ENCODE results near the gene LYRM4.
"Not testable (repeated sequence)": the region's sequence is repeated elsewhere in the genome, so short reads cannot be mapped to it uniquely, and the experiment has no call there.

Gene LYRM4

DNA sequence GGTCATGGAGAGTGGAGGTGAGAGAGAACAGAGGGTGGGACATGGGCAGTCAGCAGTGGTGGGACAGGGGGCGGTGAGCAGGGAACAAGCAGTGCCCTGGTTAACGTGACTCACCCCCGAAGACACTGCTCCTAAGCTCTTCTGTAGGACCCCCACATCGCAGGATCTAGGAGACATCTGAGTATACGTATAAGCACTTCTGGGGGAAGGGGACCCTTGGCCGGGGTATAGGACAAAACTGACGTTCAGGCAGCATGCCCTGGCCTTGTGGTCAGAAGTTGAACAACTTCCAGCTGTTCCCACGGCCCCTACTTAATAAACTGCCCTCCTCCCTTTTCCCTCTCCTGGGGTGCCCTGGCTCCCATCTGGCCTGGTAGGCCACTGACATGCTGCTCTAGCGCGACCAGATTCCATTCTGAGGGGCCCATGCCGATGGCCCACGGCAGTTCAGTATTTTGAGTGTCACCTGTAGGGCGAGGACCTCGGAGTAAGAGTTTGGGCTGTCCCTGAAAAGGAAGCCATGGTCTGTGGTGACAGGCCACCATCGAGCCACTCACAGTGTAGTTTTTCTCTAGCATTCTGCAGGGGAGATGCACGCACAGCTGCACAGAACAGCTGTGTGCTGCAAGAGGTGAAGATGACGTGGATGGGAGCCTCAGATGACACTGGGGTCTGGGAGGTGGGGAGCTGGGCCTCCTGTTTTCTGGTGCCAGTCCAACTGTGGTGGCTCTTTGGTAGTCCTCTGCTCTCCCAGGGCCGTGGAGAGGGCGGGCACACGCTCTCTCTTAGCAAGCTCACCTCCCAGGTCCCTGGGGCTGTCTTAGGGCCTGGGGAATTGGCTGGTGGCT is 137.2 kb downstream of the LYRM4 start:
- no peak for DNase-seq (ENCODE audit: low read depth in 2 of 2, low spot score in 1 of 2)

DNA sequence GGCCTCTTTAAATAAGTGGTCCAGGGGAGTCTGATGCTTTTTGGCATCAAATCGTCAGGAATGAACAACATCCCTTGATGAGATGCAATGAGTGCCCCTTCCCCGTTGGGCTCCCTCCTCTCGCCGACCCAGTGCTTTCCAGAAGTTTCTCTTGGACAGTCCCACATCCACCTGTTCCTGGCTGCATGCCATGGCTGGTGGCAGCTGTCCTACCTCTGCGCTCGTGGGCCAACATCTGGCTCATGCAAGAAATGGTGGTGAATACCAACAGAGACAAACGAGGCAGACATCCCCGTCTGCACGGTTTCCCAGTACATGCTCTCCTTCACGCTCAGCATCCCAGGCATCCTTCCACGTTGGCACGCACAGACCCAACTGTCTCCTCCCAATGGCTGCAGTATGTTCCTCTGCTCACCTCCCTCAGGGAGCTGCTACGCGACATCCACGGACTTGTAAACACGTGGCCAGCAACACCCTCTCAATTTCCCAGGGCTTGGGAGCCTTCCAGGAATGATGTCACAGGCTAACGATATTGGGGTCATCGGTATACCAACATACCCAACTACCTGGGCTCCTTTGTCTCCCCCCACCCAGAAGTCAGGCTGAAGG is 138.1 kb downstream of the LYRM4 start:
- DNase-seq (ENCODE audit: low read depth in 2 of 2, low spot score in 1 of 2): no peak

DNA sequence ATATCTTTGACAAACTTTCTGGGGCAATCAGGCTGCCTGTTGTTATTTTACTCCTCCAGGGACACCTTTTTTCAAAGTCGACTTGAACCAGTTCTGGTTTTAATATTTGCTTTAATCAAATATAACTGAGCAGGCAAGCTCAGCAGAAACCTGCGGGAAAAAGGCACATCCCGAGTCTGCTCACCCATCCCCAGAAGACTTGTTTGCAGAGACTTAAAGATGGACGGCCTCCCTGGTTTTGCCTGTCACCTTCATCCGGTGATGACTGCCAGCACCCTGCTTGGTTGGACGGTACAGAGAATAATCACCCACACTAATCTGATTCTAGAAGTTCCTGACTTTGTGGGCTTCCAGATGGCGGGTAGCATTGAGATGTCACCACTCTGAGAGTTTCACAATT is 138.8 kb downstream of the LYRM4 start:
- DNase-seq (ENCODE audit: low read depth in 2 of 2, low spot score in 1 of 2): no peak

DNA sequence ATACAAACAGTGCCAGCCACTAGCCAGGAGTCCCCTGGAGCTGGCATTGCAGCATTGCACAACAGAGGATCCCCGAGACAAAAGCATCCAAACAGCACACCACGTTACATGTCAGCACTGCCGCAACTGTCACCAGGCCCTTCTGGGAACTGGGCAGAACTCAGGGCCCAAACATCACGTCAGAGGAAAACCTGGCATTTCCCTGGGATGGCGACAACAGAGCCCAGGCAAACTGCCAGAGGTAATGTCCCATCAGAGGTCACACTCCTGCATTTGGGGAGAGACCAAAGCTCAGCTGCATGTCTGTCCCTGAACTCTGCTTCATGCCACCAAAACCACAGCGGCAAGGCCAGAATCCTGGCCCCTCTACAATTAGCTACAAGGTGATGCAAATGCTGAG is 139.3 kb downstream of the LYRM4 start:
- DNase-seq (ENCODE audit: low read depth in 2 of 2, low spot score in 1 of 2): no peak

DNA sequence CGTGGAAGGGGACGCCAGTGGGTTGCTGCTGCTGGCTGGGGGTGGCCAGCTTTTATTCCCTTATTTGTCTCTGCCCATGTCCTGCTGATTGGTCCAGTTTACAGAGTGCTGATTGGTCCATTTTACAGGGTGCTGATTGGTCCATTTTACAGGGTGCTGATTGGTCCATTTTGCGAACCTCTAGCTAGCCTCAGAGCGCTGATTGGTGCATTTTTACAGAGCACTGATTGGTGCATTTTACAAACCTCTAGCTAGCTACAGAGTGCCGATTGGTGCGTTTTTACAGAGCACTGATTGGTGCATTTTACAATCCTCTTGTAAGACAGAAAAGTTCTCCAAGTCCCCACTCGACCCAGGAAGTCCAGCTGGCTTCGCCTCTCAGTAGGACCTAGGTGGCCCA is 140.2 kb downstream of the LYRM4 start:
- DNase-seq (ENCODE audit: low read depth in 2 of 2, low spot score in 1 of 2): not testable (repeated sequence)

DNA sequence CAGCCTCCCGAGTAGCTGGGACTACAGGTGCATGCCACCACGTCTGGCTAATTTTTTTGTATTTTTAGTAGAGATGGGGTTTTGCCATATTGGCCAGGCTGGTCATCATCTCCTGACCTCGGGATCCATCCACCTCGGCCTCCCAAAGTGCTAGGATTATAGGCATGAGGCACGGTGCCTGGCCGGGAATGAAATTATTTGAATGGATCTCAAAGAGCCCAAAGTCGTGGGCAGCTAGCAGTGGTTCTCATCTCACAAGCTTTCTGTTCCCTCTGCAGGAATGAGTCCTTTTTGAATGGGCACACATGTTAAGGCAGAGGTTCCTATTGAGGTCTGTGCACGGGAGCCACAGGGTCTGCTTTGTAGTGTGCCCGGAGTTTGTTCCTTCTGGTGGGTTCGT is 140.7 kb downstream of the LYRM4 start:
- DNase-seq (ENCODE audit: low read depth in 2 of 2, low spot score in 1 of 2): no peak

DNA sequence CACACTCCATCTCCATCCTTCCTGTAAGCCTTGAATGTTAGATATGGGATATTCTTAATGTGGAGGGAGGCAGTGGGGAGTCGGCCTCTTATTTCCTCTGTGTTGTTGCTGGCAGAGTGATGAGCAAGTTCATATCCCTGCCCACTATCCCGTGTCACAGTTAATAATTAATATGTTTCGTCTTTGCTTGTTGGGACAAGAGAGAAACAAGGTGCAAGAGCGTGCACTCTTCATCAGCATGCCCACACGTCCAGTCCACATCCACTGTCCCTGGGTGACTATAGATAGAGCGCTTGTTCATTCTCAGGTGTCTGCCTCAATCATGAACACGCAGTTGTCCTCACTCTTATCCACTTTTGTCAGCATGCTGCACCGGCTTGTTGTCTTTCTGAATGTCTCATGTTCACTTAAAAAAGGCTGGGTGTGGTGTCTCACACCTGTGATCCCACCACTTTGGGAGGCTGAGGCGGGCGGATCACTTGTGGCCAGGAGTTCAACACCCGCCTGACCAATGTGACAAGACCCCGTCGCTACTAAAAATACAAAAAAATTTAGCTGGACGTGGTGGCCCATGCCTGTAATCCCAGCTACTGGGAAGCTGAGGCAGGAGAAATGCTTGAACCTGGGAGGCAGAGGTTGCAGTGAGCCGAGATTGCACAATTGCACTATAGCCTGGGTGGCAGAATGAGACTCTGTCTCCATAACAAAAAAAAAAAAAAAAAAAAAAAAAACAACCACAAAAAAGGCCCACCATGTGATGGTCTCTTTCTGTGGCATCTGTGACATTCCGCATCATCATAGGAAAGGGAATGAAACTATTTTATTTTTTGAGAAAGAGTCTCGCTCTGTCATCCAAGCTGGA is 141.4 kb downstream of the LYRM4 start:
- no peak for DNase-seq (ENCODE audit: low read depth in 2 of 2, low spot score in 1 of 2)

DNA sequence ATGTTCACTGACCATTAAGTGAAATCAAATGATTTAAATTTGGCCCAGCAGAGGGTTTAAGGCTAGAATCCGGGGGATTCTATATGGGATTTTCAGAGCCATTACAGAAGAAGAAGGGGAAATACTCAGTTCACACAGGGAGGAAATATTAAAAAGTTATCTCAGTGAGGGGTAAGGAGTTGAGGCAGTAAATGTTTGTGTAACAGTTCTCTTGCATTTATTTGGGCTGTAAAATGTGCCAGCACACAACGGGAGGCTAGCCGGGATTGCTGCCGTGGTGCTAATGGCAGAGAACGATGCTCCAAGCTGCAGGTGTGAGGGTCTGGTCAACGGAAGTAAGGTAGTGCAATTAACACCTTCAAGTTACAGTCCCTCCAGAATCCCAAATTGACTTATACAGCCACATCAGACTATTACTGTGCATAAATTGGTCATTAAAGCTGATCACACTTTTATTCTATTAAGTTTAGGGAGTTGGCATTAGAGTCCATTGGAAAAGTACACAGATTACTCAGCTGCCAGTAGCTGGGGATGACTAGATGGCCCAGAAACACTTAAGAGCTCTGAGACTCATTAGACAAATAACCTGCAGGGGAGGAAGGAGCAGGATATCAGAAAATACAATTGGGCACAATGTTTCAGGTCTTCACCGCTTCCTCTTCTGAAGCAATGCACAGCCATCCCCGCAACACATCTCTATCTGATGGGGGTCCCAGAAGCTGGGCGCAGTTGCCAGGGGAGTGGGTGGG is 144.3 kb downstream of the LYRM4 start:
- DNase-seq (ENCODE audit: low read depth in 2 of 2, low spot score in 1 of 2): no peak

DNA sequence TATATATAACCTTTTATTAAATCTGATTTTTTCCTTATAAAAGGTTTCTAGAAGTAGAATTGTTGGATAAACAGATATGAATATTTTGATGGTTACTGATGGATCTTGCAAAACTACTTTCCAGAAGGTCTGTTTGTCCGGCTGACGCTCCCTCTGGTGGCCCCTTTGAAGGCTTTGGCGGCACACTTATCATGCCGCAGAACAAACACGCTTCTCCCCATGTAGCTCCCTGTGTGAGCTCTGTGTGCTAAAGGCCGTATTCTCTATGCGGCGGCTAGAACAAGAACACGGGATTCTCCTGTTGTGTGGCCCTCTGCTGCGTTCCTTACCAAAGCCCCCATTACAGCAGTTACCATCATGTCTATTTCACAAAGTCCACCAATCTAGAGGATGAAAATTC is 145.6 kb downstream of the LYRM4 start:
- no peak for DNase-seq (ENCODE audit: low read depth in 2 of 2, low spot score in 1 of 2)

DNA sequence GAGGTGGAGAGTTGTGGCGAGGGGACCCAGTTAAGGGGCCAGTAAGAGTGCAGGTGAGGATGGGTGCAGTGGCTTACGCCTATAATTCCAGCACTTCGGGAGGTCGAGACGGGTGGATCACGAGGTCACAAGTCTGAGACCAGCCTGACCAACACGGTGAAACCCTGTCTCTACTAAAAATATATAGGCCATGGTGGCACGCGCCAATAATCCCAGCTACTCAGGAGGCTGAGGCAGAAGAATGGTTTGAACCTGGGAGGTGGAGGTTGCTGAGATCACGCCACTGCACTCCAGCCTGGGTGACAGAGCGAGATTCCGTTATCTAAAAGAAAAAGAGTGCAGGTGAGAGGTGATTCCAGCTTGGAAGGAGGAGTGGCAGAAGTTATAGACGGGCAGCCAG is 147.7 kb downstream of the LYRM4 start:
- DNase-seq (ENCODE audit: low read depth in 2 of 2, low spot score in 1 of 2): no peak

DNA sequence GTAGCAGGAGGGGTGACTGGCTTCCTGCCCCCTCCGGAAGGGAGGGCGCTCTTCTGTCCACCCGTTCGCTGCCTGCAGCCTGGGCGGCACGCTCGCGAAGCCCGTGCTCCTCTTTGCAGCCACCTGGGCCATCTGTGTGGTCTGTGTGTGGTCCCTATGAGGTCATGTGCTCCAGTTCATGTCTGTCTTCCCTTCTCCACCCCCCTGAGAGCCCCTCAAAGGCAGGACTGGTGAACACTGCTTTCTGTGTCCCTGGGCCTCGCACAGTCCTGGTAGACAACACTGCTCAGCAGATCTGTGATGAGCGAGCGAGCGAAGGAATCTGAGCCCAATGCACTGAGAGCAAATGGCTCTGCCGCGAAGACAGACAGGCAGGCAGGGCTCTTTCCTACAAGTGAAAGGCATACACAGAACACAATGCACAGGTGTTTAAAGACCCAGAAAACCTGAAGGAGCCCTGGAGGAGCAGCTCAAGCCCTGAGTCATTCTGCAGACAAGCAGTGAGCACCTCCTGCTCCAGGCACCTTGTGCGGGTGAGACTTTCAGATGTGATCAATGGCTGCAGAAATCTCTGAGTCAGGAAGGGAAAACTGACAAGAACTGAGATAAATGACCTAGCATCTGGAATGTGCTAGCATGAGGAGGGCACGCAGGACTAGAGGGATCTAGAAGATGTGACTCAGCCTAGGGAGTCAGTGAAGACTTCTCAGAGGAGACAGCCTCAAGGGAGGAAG is 148.5 kb downstream of the LYRM4 start:
- DNase-seq (ENCODE audit: low read depth in 2 of 2, low spot score in 1 of 2): no peak

DNA sequence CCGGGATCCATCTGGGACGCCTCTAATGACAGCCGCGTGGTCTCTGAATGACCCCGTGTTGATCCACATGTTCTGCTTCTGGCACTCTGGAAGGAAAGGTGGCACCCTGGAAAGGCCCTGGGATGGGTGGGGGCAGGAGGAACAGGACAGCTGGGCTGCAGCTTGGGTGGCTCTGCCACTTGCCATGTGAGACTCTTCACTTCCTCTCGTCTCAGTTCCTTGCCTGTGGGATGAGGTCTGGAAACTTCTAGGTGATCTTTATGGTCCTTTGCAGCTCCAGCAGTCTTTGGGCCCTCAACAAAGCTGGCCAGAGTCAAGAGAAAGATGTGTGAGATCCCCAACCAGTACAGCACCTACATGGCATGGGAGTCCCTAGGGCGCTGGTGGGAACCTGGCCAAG is 149.1 kb downstream of the LYRM4 start:
- no peak for DNase-seq (ENCODE audit: low read depth in 2 of 2, low spot score in 1 of 2)

DNA sequence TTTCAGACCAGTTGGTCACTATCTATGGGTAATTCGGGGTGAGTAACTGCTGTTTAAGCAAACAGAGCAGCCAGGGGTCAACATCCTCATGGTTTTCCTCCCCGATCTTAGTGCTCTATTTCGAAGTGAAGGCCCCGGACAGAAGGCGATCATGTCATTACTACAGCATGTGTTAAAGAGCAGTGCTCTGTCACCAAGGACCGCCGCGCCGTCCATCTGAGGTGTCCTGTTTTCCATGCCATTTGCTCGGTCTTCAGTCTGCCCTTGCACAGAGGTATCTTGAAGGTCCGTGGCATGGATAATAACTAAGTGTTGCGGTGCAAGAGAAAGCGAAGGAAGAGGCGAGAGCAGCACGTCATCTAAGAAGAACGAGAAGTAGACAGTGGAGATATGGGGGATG is 150.5 kb downstream of the LYRM4 start:
- no peak for DNase-seq (ENCODE audit: low read depth in 2 of 2, low spot score in 1 of 2)

DNA sequence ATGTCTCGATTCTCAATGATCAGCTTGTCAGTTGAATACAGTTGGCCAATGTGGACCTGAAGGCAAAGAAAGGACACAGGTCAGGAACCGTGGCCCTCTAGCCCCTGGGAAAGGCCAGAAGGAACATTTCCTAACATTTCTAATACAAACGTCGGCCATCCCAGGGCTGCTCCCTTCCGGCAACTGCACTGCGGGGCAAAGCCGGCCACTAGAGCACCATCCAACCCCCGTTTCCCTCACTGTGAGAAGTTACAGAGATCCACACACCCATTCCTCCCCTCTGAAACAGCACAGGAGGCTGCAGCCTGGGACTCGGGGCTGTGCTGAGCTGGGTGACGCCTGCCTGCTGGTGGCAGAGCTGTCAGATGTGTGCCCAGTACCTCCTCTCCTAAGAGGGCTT is 151.3 kb downstream of the LYRM4 start:
- no peak for DNase-seq (ENCODE audit: low read depth in 2 of 2, low spot score in 1 of 2)

DNA sequence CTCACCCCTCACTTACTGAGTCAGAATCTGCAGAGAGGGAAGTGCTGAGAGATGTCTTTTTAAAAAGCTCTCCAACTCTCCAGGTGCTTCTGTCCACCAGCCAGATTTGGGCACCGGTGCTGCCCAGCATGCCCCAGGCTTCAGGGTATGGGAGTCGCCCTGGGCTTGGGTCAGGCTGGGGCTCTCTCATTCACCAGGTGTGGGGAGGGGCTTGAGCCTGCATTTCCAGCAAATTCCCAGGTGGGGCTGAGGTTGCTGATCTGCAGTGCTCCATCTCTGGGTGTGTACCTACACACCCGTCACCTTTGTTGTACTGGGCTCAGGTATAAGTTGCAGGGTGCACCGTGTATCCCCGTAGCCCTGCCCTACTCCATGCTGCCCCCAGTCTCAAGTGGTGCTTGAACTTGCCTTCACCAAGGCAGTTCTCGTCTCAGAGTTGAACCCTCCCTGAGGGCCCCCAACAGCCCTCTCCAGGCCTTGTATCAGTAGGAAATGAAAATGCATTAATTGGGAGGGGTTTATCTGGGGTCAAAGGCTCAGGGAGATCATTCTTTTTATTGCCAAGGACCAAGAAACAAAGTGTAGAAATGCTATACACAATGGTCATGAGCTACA is 152.1 kb downstream of the LYRM4 start:
- DNase-seq (ENCODE audit: low read depth in 2 of 2, low spot score in 1 of 2): no peak

DNA sequence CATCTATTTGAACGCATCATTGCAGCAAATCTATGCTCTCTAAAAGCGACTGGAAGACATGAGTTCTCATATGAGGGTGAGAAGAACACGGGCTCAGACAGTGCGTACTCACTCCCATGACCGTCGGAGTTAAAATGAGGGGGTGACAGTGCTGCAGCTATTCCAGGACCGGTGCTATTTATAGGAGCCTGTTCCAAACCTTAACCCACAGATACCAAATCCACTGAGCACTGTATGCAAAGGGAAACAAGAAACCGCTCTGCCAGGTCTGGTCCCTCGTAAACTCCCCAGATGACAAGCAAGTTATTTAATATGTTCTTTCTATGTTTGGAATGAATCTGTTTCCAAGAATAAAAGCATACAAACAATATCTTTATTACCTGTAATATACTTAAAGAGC is 152.7 kb downstream of the LYRM4 start:
- DNase-seq (ENCODE audit: low read depth in 2 of 2, low spot score in 1 of 2): no peak

DNA sequence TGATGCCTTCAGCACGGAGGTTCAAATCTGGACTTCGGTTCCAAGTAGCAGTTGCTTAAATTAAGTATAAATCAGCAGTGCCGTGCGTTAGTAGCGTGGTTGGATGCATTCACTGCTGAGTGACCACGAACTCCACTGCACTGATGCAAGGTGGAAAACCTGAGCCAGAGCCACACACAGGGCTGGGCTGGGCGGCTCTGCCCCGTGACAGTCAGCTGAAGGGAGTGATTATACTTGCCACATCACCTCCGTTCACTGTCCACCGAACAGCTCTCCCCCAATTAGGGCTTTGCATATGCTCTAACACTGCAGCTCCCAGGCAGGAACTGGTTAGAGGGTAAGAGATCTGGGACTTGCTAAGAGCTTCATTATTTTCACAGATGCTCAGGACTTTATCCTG is 153.4 kb downstream of the LYRM4 start:
- no peak for DNase-seq (ENCODE audit: low read depth in 2 of 2, low spot score in 1 of 2)

DNA sequence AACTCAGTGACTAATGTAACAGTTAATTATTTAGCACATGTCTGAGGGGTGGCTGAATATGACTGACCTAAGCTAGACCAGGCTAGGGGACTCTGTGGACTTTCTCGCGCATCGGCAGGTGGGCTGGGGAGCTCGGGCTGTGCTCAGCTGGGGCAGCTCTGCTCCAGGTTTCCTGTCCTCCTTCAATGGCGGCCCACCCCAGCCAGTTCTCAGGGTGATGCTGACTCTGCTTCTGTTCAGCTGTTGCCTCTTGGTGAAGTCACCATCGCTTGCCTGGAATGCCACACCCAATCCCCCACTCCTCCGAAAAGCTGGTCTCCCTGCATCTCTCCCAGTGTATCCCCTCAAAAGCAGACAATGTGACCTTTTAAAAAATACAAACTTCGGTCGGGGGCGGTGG is 155.6 kb downstream of the LYRM4 start:
- no peak for DNase-seq (ENCODE audit: low read depth in 2 of 2, low spot score in 1 of 2)

DNA sequence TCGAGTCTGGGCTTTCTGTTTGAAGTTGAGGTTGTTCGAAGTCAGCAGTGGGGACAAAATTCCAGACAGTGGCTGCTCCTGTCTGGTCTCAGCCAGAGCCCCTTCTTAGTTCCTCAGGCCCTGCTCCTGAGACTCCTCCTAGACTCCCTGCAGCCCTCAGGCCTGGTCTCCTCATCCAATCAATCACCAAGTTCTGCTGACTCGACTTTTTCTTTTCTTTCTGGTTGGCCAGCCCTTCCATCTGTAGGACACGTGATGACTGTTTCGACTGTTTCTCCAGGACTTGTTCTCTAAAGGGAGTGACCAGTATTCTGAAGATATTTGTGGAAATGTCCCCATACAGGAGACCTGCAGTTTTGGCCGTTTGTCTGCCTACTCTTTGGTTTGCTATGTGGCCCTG is 156.1 kb downstream of the LYRM4 start:
- DNase-seq (ENCODE audit: low read depth in 2 of 2, low spot score in 1 of 2): no peak

DNA sequence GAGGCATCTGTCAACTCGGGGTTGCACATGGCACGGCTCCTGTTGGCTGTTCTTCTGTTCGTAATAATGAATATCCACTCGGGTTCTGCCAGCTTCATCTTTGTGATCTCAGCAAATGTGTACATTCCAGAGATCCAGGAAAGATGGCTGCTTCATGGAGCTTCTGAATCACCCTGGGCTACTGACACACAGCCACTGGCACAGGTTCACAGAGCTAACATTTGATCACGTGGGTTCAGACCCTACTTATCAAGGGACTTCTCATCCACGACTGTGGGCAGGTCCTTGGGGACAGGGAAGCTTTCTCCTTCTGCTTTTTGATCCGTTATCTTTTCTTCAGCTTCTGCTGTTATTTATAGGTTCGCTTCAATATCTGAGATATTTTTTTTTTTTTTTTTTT is 157.5 kb downstream of the LYRM4 start:
- no peak for DNase-seq (ENCODE audit: low read depth in 2 of 2, low spot score in 1 of 2)
